Thoracic aorta (tissue), 2 donors: Measurements from ENCODE around the gene DCXR. TPM values are rescaled to one million over a fixed set of nuclear protein-coding genes. Genes with fewer than 3 reads are reported as not detected.

ENCODE experiments used
- ATAC-seq: fragments of 150-250 bp; one replicate; pipeline ENCODE4 v1.8.0; 2017; ENCODE audit warnings: low read depth; ENCODE audit not compliant: insufficient number of reproducible peaks, low FRiP score
- DNase-seq: peaks from one replicate; pipeline ENCODE4 v3.0.0-alpha.2; 2020; ENCODE audit warnings: low spot score
- H3K27ac ChIP-seq, 2 donors: fragments of 200-600 bp; sonication (generic); 1 replicate in 1 of 2; 2 replicates in 1 of 2; pipeline ENCODE4 v1.5.1; 2016; ENCODE audit warnings: mild to moderate bottlenecking in 2 of 2, moderate library complexity in 2 of 2
- H3K27me3 ChIP-seq: fragments of 200-600 bp; sonication (generic); replicated peaks from 2 replicates; pipeline ENCODE4 v1.6.0; 2016; ENCODE audit warnings: mild to moderate bottlenecking; ENCODE audit not compliant: insufficient read depth
- H3K36me3 ChIP-seq: fragments of 200-600 bp; sonication (generic); one replicate; pipeline ENCODE4 v1.5.1; 2016
- H3K4me1 ChIP-seq, 2 donors: fragments of 200-600 bp; sonication (generic); 1 replicate in 1 of 2; 2 replicates in 1 of 2; pipeline versions ENCODE4 v1.5.1 to v1.6.0; 2016; ENCODE audit warnings: low read depth in 2 of 2, mild to moderate bottlenecking in 1 of 2; ENCODE audit not compliant: control insufficient read depth in 1 of 2
- H3K4me3 ChIP-seq: fragments of 200-600 bp; sonication (generic); 2 replicates; pipeline ENCODE4 v1.5.1; 2016; ENCODE audit warnings: mild to moderate bottlenecking
- H3K9me3 ChIP-seq: fragments of 200-600 bp; sonication (generic); 2 replicates; pipeline ENCODE4 v1.5.1; 2016
- total RNA-seq, 2 donors: library from RNA; depleted of rRNA; stranded (reverse); fragments of >200 nt; gene quantifications; one replicate each; pipeline versions ENCODE4 v1.1.0 to v1.2.3, GENCODE V29; 2016
- TF ChIP-seq, protein P1 (sequence below): fragments of 200-600 bp; sonication (generic); IDR thresholded peaks from one replicate; pipeline ENCODE4 v1.5.1; 2019; ENCODE audit warnings: antibody characterized with exemption

Gene DCXR
- total RNA-seq, 2 donors from 2014 or later = 33.9 to 87.1 TPM

DNA sequence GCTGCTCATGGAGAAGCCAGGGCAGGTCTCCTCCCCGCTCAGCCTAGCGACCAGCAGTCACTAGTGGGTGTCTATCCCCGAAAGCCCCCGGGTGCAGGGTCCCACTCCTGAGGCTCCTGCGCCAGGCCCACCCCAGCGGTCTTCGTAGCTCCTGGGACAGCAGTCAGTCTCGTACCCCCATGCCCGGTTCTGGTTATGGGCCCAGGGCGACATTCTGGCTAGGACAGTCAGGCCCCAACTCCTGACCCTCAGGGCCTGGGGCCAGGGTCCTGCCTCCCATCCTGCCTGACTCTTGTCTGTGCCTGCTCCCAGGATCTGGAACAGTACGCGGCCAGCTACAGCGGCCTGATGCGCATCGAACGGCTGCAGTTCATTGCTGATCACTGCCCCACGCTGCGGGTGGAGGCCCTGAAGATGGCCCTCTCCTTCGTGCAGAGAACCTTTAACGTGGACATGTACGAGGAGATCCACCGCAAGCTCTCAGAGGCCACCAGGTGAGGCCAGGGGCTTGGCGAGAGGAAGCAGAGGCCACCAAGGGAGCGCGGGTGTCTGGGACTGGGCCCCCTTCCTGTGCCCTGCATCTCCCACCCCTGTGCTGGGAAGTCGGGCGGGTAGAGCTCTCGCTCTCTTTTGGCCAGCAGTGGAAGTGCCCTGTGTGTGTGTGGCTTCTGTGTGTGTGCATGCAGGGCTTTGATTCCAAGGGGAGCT, 16.2 kb upstream of the DCXR start:
- no peaks in the 10 kb centered on the region for H3K27me3 ChIP-seq
- peaks cover 9 to 38% of the 10 kb centered on the region in 2 donors for H3K4me1 ChIP-seq
- no peaks in the 10 kb centered on the region for H3K9me3 ChIP-seq
- no peak overlapping the region for H3K27ac ChIP-seq
- TF ChIP-seq, protein P1, sequence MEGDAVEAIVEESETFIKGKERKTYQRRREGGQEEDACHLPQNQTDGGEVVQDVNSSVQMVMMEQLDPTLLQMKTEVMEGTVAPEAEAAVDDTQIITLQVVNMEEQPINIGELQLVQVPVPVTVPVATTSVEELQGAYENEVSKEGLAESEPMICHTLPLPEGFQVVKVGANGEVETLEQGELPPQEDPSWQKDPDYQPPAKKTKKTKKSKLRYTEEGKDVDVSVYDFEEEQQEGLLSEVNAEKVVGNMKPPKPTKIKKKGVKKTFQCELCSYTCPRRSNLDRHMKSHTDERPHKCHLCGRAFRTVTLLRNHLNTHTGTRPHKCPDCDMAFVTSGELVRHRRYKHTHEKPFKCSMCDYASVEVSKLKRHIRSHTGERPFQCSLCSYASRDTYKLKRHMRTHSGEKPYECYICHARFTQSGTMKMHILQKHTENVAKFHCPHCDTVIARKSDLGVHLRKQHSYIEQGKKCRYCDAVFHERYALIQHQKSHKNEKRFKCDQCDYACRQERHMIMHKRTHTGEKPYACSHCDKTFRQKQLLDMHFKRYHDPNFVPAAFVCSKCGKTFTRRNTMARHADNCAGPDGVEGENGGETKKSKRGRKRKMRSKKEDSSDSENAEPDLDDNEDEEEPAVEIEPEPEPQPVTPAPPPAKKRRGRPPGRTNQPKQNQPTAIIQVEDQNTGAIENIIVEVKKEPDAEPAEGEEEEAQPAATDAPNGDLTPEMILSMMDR = no peak
- peaks cover 46% of the 10 kb centered on the region for H3K36me3 ChIP-seq
- H3K4me3 ChIP-seq = no peak overlapping the region
- DNase-seq (no peak), ATAC-seq (no peak)

DNA sequence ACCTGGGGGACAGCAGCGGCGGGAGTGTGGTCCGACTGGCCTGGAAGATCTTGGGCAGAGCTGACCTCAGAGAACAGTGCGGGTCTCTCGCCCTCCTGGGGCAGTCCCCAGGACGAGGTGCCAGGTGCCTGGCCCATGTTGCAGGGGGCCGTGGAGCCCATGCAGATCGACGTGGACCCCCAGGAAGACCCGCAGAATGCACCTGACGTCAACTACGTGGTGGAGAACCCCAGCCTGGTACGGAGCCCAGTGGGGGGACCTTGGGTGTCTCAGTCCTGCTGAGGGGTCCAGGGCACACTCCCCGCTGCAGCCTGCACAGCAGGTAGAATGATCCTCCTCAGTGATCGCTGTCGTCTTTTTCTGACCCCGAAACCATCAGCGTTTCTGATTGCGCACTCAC, 15.6 kb upstream of the DCXR start:
- peaks cover 48% of the 10 kb centered on the region for H3K36me3 ChIP-seq
- H3K4me3 ChIP-seq = peak overlapping the region; percentile 82
- no peaks in the 10 kb centered on the region for H3K9me3 ChIP-seq
- DNase-seq (no peak), ATAC-seq (no peak)
- H3K27me3 ChIP-seq = no peaks in the 10 kb centered on the region
- TF ChIP-seq, protein P1 = no peak
- peaks cover 9 to 38% of the 10 kb centered on the region in 2 donors for H3K4me1 ChIP-seq
- no peak overlapping the region for H3K27ac ChIP-seq

DNA sequence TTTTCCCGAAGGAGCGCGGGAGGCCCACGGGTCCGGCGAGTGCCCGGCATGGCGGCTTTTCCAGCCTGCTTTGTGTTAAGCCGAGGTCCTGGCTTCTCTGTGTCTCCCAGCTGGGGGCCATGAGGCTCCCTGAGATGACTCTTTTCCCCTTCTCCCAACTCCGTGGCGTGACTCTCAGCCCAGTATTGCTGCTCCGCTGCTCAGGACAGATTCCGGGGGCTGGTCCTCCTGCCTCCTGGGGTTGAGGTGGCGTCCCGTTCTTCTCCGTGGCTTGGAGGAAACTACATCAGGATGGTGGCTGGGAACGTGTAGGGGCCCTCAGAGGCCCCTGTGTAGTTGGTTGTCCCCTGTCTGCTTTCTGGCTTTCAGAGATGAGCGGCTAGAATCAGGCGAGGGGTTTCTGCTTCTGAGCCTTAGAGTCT, 15.2 kb upstream of the DCXR start:
- Histone ChIP-seq H3K27ac (no peak overlapping the region), H3K9me3 (no peaks in the 10 kb centered on the region), H3K4me1 (peaks cover 9 to 38% of the 10 kb centered on the region in 2 donors), H3K4me3 (peak overlapping the region; percentile 82), H3K27me3 (no peaks in the 10 kb centered on the region), H3K36me3 (peaks cover 45% of the 10 kb centered on the region)
- DNase-seq = no peak
- ATAC-seq = no peak
- TF ChIP-seq, protein P1 = no peak

DNA sequence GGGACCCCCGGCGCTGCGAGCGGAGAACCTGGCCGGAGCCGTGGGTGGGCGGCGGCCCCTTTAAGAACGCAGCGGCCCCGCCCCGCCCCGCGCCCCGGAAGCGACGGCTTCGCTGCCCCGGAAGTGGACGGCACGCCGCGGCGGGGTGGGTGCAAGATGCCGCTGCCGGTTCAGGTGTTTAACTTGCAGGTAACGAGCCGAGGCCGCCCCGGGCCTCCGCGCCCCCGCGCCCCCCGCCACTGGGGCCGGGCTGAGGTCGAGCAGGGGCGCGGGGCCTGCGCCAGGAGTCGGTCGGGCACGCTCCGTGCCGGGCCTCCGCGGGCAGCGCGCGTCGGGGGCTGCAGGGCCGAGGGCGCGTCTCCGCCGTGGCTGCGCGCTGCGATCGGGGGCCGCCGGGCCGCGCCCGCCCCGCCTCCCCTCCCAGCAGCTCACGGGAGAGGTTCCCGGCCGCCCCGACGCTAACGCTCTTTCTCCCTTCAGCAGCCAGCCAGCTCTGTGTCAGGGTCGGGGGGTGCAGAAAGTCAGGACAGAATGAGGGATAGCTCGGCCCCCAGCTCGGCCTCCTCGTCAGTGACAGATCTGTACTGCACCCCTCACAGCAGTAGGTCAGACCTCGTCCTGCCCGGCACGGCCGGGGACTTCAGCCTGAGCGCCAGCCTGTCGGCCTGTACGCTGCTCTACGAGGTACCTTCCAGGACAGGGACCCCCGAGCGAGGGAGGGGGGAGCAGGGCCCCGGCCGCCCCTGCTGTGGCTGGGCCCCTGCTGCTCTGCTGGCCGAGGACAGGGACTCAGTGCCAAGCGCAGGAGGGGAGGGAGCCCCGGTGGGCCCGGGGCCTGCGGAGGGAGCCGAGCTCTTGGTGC, 14.5 kb upstream of the DCXR start, which contains the start of the genes GPS1 and RFNG:
Gene GPS1, plus strand, starts transcription at position 123 of the 862 bp plus-strand sequence. Its CDS starts 34 bp downstream, at position 157.
Gene RFNG, minus strand, starts transcription at position 36 of the 862 bp plus-strand sequence. CDS start 45 bp downstream, outside the sequence.
- H3K36me3 ChIP-seq = peaks cover 39% of the 10 kb centered on the region
- H3K27me3 ChIP-seq = no peaks in the 10 kb centered on the region
- no peaks in the 10 kb centered on the region for H3K9me3 ChIP-seq
- no peak within 1 kb of the TSS for H3K27ac ChIP-seq
- no peak for ATAC-seq
- H3K4me3 ChIP-seq = peak within 1 kb of the TSS; percentile 82
- no peak for DNase-seq
- TF ChIP-seq, protein P1 = no peak
- peaks cover 9 to 38% of the 10 kb centered on the region in 2 donors for H3K4me1 ChIP-seq
